Neural crest cell (in vitro differentiated cells): ENCODE results near the gene LEMD1. TPM values are rescaled to one million over a fixed set of nuclear protein-coding genes. Genes with fewer than 3 reads are reported as not detected.

ENCODE experiments used
- DNase-seq: peaks from one replicate; pipeline ENCODE4 v3.0.0; 2021; ENCODE audit warnings: low read depth, mixed read lengths, low spot score
- H3K27ac Mint-ChIP-seq: one replicate; pipeline ENCODE4 v1.8.0; 2021; ENCODE audit warnings: mild to moderate bottlenecking, mixed read lengths; ENCODE audit not compliant: unreplicated experiment
- H3K27me3 Mint-ChIP-seq: 2 replicates; pipeline ENCODE4 v1.8.0; 2021; ENCODE audit warnings: low read depth, mild to moderate bottlenecking, mixed read lengths
- H3K36me3 Mint-ChIP-seq: 2 replicates; pipeline ENCODE4 v1.8.0; 2021; ENCODE audit warnings: low read depth, mild to moderate bottlenecking, mixed read lengths
- H3K4me1 Mint-ChIP-seq: 2 replicates; pipeline ENCODE4 v1.8.0; 2021; ENCODE audit warnings: mixed read lengths
- H3K4me3 Mint-ChIP-seq: one replicate; pipeline ENCODE4 v1.8.0; 2021; ENCODE audit warnings: mild to moderate bottlenecking, mixed read lengths
- H3K9me3 Mint-ChIP-seq: 2 replicates; pipeline ENCODE4 v1.8.0; 2021; ENCODE audit warnings: mixed read lengths
- CTCF ChIP-seq: fragments of 200-600 bp; sonication (generic); conservative IDR thresholded peaks from 2 replicates; pipeline ENCODE4 v1.5.0; 2021; ENCODE audit warnings: antibody characterized with exemption, mild to moderate bottlenecking
- total RNA-seq: library from RNA; stranded (reverse); gene quantifications from 2 replicates; pipeline ENCODE4 v1.2.1, GENCODE V29; 2021

The LEMD1 gene
- total RNA-seq, 1 donor from 2014 or later = 10.7 TPM

GRCh38 chr1:205373022-205373797 lies 48.6 kb downstream of the LEMD1 start:
- Mint-ChIP-seq H3K27me3 (peaks cover 4% of the 10 kb centered on the region), H3K4me1 (peaks cover 43% of the 10 kb centered on the region), H3K36me3 (no peaks in the 10 kb centered on the region), H3K27ac (no peak overlapping the region), H3K4me3 (no peak overlapping the region), H3K9me3 (no peaks in the 10 kb centered on the region)
- DNase-seq = no peak
- TF ChIP-seq CTCF = no peak

- Mint-ChIP-seq H3K4me1 (peaks cover 47% of the 10 kb centered on the region), H3K4me3 (no peak overlapping the region), H3K9me3 (no peaks in the 10 kb centered on the region), H3K27ac (no peak overlapping the region), H3K36me3 (no peaks in the 10 kb centered on the region), H3K27me3 (peaks cover 4% of the 10 kb centered on the region)
- no peak for DNase-seq
- no peak for TF ChIP-seq CTCF
Observed at GRCh38 chr1:205371871-205372660, 49.8 kb downstream of the LEMD1 start.

GRCh38 chr1:205370780-205371179 lies 51.1 kb downstream of the LEMD1 start:
- Mint-ChIP-seq H3K4me3 (no peak overlapping the region), H3K4me1 (peaks cover 45% of the 10 kb centered on the region), H3K27ac (no peak overlapping the region), H3K27me3 (peaks cover 4% of the 10 kb centered on the region), H3K9me3 (no peaks in the 10 kb centered on the region), H3K36me3 (no peaks in the 10 kb centered on the region)
- no peak for DNase-seq
- TF ChIP-seq CTCF = no peak

GRCh38 chr1:205369701-205370123 lies 52.1 kb downstream of the LEMD1 start:
- Mint-ChIP-seq H3K9me3 (no peaks in the 10 kb centered on the region), H3K4me3 (no peak overlapping the region), H3K36me3 (no peaks in the 10 kb centered on the region), H3K27me3 (peaks cover 4% of the 10 kb centered on the region), H3K4me1 (peaks cover 44% of the 10 kb centered on the region), H3K27ac (no peak overlapping the region)
- DNase-seq = no peak
- TF ChIP-seq CTCF = no peak

- no peak for TF ChIP-seq CTCF
- H3K4me1 Mint-ChIP-seq = peaks cover 36% of the 10 kb centered on the region
- H3K4me3 Mint-ChIP-seq = no peak overlapping the region
- no peaks in the 10 kb centered on the region for H3K9me3 Mint-ChIP-seq
- no peak for DNase-seq
- no peaks in the 10 kb centered on the region for H3K36me3 Mint-ChIP-seq
- H3K27ac Mint-ChIP-seq = no peak overlapping the region
- peaks cover 4% of the 10 kb centered on the region for H3K27me3 Mint-ChIP-seq
Observed at GRCh38 chr1:205368478-205368877, 53.4 kb downstream of the LEMD1 start.
